DMS79 (cell line): ENCODE results near the gene DCTD.

ENCODE experiments used
- DNase-seq: peaks from one replicate; lab custom pipeline; 2025; lab: John Stamatoyannopoulos, UW

The DCTD gene

DNA sequence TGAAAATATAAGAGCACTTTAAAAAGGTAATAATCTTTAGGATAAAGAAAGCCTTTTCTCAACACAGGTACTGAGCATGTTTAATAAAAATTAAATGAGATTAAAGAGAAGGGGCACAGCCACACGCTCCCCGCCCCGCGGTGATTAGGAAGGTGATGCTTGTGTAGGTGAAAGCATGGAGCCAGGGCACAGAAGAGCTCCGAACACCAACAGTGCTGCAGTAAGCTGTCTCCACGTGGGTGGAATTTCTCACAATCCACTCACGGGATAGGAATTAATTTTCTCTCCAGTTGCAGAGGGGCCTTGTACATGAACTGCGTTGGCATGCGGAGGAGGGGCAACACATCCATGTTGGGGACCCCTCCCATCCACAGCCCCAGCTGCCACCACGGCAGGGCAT, 27.0 kb downstream of the DCTD start:
- DNase-seq, result no peak

DNA sequence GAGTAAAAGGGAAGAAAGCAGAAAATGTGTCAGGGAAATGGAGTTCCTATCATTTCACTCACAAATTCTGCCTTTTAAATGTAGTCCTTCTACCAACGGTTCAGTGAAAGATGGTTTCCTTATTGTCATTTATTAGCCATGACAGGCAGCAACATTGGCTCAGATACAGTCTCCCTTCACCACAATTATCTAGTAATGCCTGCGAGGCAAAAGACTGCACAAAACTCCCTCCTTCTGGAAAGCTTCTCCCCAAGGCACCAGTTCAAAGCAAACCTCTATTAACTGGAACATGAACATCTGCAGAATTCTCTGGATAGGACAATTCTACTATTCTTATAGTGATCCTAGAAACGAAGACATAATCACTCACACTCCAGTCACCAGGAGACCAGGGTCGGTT, 28.3 kb downstream of the DCTD start:
- DNase-seq, result no peak

DNA sequence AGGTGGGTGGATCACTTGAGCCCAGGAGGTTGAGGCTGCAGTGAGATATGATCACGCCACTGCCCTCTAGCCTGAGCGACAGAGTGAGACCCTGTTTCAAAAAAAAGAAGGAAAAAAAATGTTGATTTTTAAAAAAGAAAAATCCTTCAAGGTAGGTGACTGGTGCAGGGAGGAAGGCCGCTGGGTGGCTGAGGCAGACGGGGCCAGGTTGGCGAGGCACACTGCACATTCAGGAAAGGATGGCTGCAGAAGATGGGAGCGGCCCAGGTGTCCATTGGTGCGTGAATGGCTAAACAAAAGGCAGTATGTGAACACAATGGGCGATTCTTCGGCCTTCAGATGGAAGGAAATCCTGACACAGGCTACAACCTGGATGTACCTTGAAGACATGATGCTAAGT, 30.4 kb downstream of the DCTD start:
- DNase-seq, result no peak

GRCh38 chr4:182886205-182886604, 31.0 kb downstream of the DCTD start:
- no peak for DNase-seq

GRCh38 chr4:182885738-182886077, 31.5 kb downstream of the DCTD start:
- DNase-seq, result no peak

GRCh38 chr4:182885022-182885737, 32.0 kb downstream of the DCTD start:
- DNase-seq, result no peak

DNA sequence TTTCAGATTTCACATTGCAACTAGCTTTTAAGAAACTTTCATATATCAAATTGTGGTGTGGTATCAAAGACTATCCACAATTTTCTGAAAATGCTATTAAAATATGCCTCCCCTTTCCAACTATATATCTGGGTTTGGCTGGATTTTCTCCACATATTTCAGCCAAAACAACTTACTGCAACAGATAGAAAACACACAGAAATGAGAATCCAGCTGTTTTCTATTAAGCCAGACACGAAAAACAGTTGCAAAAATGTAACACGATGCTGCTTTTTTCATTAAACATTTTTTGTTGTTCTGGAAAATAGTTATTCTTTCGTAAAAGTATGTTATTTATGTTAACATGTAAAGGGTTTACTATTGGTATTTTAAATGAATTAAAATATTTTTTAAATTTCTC, 33.1 kb downstream of the DCTD start:
- no peak for DNase-seq

- no peak for DNase-seq
Observed at GRCh38 chr4:182883351-182883750, 33.8 kb downstream of the DCTD start.

DNA sequence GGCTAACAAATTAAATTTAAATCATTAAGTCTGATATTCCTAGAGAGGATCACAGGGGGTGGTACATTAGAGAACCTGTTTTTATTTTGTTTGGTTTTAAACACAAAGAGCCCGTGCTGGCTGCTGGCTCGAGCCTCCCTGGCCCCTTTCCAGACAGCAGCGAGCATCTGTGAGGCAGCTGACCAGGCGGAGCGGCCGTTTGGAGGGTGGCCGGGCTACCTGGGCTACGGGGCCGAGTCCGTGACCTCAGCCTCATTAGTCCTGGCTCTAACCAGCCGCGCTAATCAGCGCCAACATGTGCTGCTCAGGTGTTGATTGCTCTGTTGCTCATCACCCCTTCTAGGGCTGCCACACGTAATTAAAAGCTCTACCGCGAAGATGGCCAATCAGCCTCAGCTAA, 35.3 kb downstream of the DCTD start:
- peak; percentile 12 for DNase-seq

- peak; percentile 78 for DNase-seq
Observed at GRCh38 chr4:182880387-182881356, 36.5 kb downstream of the DCTD start.

- no peak for DNase-seq
Observed at GRCh38 chr4:182879913-182880312, 37.3 kb downstream of the DCTD start.

- DNase-seq, result no peak
Observed at GRCh38 chr4:182878633-182879495, 38.3 kb downstream of the DCTD start.

DNA sequence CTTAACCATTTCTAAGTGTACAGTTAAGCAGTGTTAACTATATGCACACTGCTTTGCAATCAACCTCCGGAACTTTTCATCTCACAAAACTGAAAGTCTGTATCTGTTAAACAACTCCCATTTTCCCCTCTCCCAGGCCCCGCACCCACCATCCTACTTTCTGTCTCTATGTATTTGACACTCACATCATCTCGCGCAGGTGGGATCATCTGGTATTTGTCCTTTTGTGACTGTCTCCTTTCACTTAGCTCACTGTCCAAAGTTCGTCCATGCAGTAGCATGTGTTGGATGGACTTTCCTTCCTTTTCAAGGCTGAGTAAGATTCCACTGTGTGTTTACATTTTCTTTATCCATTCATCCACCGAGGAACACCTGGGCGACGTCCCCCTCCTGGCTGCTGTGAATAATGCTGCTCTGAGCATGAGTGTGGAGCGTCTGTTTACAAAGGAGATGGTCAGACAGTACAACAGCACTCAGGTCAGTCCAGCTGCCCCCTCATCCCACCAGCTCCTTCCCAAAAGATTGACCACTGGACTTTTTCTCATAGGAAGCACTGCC, 39.8 kb downstream of the DCTD start:
- no peak for DNase-seq

GRCh38 chr4:182876427-182876826, 40.8 kb downstream of the DCTD start:
- no peak for DNase-seq

DNA sequence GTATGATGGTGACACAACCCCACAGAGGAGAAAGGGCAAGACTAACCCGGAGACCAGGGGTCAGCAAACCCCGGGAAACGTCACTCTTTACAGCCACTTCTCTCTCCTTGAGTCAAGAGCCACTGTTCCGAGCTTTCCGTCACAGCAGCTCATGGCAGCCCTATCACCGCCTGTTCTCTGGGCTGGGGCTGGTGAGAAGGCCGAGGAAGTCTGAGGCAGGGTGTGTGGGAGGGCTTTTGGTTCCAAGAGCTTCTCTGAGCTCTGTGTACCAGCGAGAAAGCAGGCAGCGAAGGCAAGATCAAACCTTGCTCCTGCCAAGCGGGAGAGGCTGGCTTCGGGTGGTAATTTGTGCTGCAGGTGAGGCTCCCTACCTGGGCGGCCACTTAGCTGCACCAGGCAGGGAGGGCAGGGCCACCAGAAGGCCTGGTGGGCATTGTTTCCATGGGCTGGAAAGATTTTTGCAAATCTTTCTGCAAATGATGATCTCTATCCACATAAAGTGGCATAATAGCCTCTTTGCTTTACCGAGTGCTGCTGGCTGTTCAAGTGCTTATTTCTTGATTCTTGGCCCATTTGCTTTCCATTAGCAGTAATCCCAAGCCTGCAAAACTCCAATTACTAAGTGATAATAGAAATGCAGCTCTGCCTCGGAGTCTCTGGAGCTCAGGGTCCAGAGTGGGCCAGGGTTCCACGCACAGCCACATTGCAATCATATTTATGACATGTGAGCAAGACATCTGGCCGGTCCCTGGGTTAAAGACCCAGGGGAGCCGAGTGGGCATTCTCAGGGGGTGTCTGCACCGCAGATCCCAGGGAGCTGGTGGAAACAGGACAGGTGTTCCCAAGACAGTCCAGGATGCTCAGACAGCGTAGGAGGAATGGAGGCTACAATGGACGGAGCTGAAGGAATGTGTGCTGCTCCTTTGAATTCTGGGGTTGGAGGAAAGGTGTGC, 41.5 kb downstream of the DCTD start:
- peak; percentile 71 for DNase-seq

DNA sequence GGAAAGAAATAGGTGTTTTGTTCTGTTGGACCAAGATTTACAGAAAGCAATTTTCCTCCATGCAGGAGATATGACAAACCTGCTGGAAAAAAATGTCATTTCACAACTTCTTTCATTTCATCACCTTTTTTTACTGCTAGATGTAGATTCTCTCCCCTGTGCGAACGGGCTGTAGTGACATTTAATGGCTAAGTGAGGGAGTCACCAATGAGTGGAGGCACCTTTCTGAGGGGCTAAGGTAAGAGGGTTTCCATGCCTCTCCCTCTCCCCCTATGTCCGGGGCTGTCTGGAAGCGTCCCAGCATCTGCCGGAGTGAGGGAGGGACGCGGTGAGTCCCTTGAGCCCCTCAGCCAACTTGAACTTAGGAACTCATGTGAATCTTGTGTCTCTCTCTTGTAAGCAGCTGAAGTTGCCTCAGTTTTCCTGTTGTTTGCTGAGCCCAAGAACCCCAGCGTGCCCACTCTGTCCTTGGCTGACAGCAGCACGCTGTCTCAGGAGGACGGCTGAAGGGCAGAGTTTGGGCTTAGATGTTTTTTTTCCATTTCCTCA, 42.3 kb downstream of the DCTD start:
- no peak for DNase-seq

DNA sequence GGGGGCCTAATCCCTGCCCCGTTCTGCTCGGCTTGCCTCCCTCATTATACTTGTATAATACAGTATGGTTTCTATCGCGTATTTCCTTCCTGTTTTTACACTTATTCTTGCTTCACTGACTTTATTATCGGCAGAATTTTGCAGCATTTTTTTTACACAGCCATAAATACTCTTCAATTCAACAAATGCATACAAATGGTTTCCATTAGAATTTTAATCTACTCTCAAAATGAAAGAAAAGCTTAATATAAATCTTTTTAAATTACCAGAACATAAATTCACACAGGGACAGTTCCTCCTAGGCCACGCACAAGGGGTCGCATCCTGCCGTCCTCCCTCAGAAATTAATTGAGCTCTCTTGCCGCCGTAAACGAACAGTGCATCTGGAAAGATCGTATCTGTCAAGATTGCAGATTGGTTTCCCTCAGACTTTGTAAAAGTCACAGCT, 42.9 kb downstream of the DCTD start:
- DNase-seq, result no peak

GRCh38 chr4:182873726-182874125, 43.5 kb downstream of the DCTD start:
- DNase-seq, result no peak

DNA sequence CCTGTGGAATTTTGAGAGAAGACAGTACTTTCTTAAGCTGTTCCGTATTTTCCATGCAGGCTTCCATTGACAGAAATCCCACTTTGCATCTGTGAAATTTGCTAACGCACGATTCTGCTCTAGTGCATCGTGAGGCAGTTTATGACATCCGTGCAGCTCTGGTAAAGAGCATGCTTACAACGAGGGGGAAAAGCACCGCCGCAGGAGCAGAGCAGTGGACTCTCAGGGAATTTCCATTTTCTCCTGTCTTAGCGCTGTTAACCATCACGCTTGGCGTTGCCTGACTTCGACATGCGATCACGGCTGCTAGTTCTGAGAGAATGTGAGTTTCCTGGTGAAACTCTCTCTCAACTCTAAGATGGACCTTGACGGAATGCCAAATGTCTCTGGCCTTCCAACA, 43.9 kb downstream of the DCTD start:
- no peak for DNase-seq

GRCh38 chr4:182872886-182873285, 44.3 kb downstream of the DCTD start:
- DNase-seq, result no peak

- no peak for DNase-seq
Observed at GRCh38 chr4:182871616-182872015, 45.6 kb downstream of the DCTD start.
